ENCODE data around the gene IMMP2L. TPM values are rescaled to one million over a fixed set of nuclear protein-coding genes. Genes with fewer than 3 reads are reported as not detected.

IMMP2L gene
- total and polyA plus RNA-seq, 2 of the 8 experiments (the other 6 are each of a cell fraction or from before 2014, with no cell fraction given), result 2.3 to 10.1 TPM

DNA sequence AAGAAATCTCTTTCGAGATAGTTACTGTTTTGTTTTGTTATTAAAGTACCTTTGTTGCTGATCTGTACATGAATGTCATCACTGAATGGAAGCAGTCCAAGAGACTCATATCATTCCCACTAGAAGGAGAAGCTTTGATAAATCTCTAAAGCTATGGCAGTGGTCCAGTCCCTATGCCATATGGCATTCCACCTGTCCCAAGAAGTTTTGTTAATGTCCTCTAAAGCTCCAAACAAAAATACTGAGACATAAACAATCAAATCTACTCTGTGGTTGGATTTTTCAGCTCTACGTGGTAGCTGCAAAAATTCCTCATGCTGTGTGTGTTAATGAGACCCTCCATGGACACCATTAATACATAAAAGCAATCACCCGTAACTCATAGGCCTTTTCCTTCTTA, 377.3 kb downstream of the IMMP2L start:
- Histone ChIP-seq H3K4me2 (ENCODE audit: insufficient read depth in 1 of 2, low read depth in 2 of 2, low read length in 2 of 2) (no peak overlapping the region), H2AK5ac (ENCODE audit: low read depth, low read length) (no peak overlapping the region), H2BK120ac (replicated peaks; ENCODE audit: low read depth, low read length) (no peak overlapping the region), H3K79me1 (ENCODE audit: low read depth, low read length) (no peaks in the 10 kb centered on the region), H3K23me2 (ENCODE audit: low read depth, low read length) (no peaks in the 10 kb centered on the region), H3K9me3 (ENCODE audit: insufficient read depth in 2 of 2, low read depth in 1 of 2, low read length in 1 of 2) (no peaks in the 10 kb centered on the region), H4K91ac (replicated peaks; ENCODE audit: insufficient read length, low read length) (no peak overlapping the region), H3K27ac (ENCODE audit: low read depth, low read length) (no peak overlapping the region), H4K8ac (ENCODE audit: extremely low read depth, insufficient read depth, low read length) (no peak overlapping the region), H3K9ac (replicated peaks in 1 of 4; ENCODE audit: extremely low read depth in 1 of 4, low read depth in 3 of 4, low read length in 3 of 4) (no peak overlapping the region), H2BK5ac (ENCODE audit: low read depth, low read length) (no peak overlapping the region), H2BK20ac (ENCODE audit: low read length) (no peak overlapping the region), H3K36me3 (ENCODE audit: control insufficient read depth in 2 of 4, insufficient read depth in 4 of 4, low read length in 3 of 4) (no peaks in the 10 kb centered on the region), H3K4me1 (replicated peaks in 1 of 4; ENCODE audit: control insufficient read depth in 3 of 4, insufficient read depth in 4 of 4, low read length in 3 of 4) (no peaks in the 10 kb centered on the region), H3K23ac (ENCODE audit: insufficient read length) (no peak overlapping the region), H3K4ac (replicated peaks; ENCODE audit: insufficient read length, low read depth, low read length) (no peak overlapping the region), H3K18ac (ENCODE audit: extremely low read depth, low read length) (no peak overlapping the region), H2BK15ac (ENCODE audit: low read length) (no peak overlapping the region), H4K20me1 (replicated peaks in 1 of 2; ENCODE audit: control insufficient read depth in 1 of 2, insufficient read depth in 2 of 2, low read length in 2 of 2) (no peaks in the 10 kb centered on the region), H3K56ac (replicated peaks; ENCODE audit: insufficient read length, low read depth, low read length) (no peak overlapping the region), H3K4me3 (ENCODE audit: extremely low read depth in 1 of 4, insufficient read depth in 2 of 4, low read depth in 3 of 4, low read length in 4 of 4) (no peak overlapping the region), H3K79me2 (ENCODE audit: control insufficient read depth in 1 of 2, insufficient read depth in 2 of 2, low read length in 2 of 2) (no peaks in the 10 kb centered on the region), H2AFZ (ENCODE audit: low read length) (no peak overlapping the region), H3K27me3 (replicated peaks in 1 of 4; ENCODE audit: control insufficient read depth in 3 of 4, extremely low read depth in 1 of 4, insufficient read depth in 3 of 4, low read length in 3 of 4) (no peaks in the 10 kb centered on the region), H2BK12ac (ENCODE audit: low read depth, low read length) (no peak overlapping the region), H4K5ac (ENCODE audit: insufficient read length, low read depth, low read length) (no peak overlapping the region), H3K14ac (ENCODE audit: insufficient read length) (no peak overlapping the region)
- WGBS, 2 experiments (ENCODE audit: extremely low coverage in 1 of 2, insufficient coverage in 1 of 2, insufficient read length in 1 of 2, insufficient replicate concordance in 2 of 2, low coverage in 1 of 2, low lambda C conversion rate in 2 of 2, missing lambda C conversion rate in 1 of 2), result 82% methylated on average over 3 of the region's 3 CpGs; no CpG with 5 or more reads in 1 of the 2 experiments
- no peak for DNase-seq (ENCODE audit: low read depth in 1 of 2, low spot score in 2 of 2)
- FAIRE-seq, result no peak
- ChIA-PET CTCF (ENCODE audit: partially characterized antibody) (no interaction called here), POLR2A (ENCODE audit: partially characterized antibody) (no interaction called here)
- TF ChIP-seq, protein P1, sequence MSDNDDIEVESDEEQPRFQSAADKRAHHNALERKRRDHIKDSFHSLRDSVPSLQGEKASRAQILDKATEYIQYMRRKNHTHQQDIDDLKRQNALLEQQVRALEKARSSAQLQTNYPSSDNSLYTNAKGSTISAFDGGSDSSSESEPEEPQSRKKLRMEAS (IDR thresholded peaks at IDR 0.05), result no peak
- TF ChIP-seq RXRA (IDR thresholded peaks at IDR 0.05; ENCODE audit: insufficient read depth, low read depth, low read length) (no peak), CREB1 (IDR thresholded peaks at IDR 0.05) (no peak), EZH2 (IDR thresholded peaks at IDR 0.05; ENCODE audit: low read depth, low read length, severe bottlenecking) (no peak)

Measured in H1 (cell line).